Measurements from ENCODE around the gene CCDC97. TPM values are rescaled to one million over a fixed set of nuclear protein-coding genes. Genes with fewer than 3 reads are reported as not detected.
"Not testable (repeated sequence)": the region's sequence is repeated elsewhere in the genome, so short reads cannot be mapped to it uniquely, and the experiment has no call there.

CCDC97 gene
- total RNA-seq, 2 donors from 2014 or later, result 35.1 to 40.9 TPM

DNA sequence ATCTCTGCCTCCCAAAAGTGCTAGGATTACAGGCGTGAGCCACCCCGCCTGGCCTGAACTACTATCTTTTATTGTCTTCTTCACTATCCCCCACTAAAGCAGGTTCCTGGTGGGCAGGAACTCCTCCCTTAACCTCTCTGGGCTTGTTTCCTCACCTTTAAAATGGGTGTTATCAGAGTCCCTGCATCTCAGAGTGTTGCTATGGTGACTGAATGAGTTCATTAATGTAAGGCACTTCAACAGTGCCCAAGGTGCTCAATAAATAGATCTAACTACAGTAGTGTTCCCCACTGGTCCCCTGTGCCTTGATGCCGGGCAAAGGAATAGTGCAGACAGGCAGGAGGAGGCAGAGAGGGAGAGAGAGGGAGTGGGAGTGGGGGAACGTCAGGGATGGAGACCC lies 20.5 kb downstream of the CCDC97 start:
- Mint-ChIP-seq H3K36me3 (ENCODE audit: low read depth) (peaks cover 91% of the 10 kb centered on the region), H3K9me3 (no peaks in the 10 kb centered on the region), H3K4me3 (peak overlapping the region; percentile 62), H3K27ac (peak overlapping the region; percentile 65), H3K4me1 (peaks cover 58% of the 10 kb centered on the region), H3K27me3 (no peaks in the 10 kb centered on the region)
- no peak for ATAC-seq (replicated peaks)

DNA sequence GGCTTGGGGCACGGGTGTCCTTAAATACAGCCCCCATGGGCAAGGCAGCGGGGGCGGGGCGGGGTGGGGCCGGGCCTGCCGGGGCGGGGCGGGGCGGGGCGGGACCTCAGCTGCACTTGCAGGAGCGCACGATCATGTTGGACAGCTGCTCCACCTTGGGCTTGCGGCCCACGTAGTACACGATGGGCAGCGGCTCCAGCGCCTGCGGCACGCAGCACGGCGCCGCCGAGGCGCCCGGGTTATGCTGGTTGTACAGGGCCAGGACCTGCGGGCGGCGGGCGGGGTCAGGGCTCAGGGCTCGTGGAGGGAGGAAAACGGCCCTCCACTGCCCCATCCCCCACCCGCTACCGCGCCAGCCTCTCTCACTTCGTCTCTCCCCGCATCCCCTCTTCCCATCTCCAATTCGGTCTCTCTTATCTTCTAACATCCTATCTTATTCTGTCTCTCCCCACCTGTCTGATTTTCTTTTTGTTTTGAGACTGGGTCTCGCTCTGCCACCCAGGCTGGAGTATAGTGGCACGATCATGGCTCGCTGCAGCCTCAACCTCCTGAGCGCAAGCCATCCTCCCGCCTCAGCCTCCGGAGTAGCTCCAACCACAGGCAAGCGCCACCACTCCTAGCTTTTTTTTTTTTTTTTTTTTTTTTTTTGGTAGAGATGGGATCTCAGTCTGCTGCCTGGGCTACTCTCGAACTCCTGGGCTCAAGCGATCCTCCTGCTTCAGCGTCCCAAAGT lies 21.1 kb downstream of the CCDC97 start:
- H3K4me3 Mint-ChIP-seq, result peak overlapping the region; percentile 37
- H3K36me3 Mint-ChIP-seq (ENCODE audit: low read depth), result peaks cover 95% of the 10 kb centered on the region
- peaks cover 56% of the 10 kb centered on the region for H3K4me1 Mint-ChIP-seq
- H3K27ac Mint-ChIP-seq, result peak overlapping the region; percentile 63
- H3K9me3 Mint-ChIP-seq, result no peaks in the 10 kb centered on the region
- no peak for ATAC-seq (replicated peaks)
- H3K27me3 Mint-ChIP-seq, result no peaks in the 10 kb centered on the region

DNA sequence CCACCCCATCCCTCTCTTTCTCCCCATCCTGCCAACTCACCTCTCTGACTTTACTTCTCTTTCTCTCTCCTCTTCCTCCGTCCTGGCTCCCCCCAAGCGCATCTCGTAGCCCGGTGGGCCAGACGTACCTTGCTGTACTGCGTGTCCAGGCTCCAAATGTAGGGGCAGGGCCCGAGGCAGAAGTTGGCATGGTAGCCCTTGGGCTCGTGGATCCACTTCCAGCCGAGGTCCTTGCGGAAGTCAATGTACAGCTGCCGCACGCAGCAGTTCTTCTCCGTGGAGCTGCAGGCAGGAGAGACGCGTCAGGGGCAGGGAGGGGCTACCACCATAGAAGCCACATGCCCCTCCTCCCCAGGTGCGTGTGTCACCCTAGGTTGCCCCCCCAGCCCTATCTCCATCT lies 22.0 kb downstream of the CCDC97 start:
- H3K9me3 Mint-ChIP-seq, result no peaks in the 10 kb centered on the region
- peaks cover 47% of the 10 kb centered on the region for H3K4me1 Mint-ChIP-seq
- H3K27me3 Mint-ChIP-seq, result no peaks in the 10 kb centered on the region
- ATAC-seq (replicated peaks), result no peak
- H3K4me3 Mint-ChIP-seq, result peak overlapping the region; percentile 37
- peak overlapping the region; percentile 63 for H3K27ac Mint-ChIP-seq
- H3K36me3 Mint-ChIP-seq (ENCODE audit: low read depth), result peaks cover 95% of the 10 kb centered on the region

DNA sequence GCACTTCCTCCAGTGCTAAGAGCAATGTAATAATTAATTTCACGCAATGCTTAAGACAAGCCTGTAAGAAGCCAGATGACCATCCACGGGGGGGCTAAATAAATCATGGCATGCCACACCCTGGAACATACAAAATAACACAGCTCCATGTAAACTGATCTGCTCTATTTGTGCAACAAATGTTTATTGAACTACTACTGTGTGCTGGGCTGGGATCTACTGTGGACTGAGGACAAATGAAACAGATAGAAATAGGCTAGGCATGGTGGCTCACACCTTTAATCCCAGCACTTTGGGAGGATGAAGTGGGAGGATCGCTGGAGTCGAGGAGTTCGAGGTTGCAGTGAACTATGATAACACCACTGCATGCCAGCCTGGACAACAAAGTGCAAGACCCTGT lies 22.5 kb downstream of the CCDC97 start:
- peaks cover 97% of the 10 kb centered on the region for H3K36me3 Mint-ChIP-seq (ENCODE audit: low read depth)
- no peak overlapping the region for H3K4me3 Mint-ChIP-seq
- H3K27me3 Mint-ChIP-seq, result no peaks in the 10 kb centered on the region
- no peaks in the 10 kb centered on the region for H3K9me3 Mint-ChIP-seq
- H3K4me1 Mint-ChIP-seq, result peaks cover 46% of the 10 kb centered on the region
- no peak for ATAC-seq (replicated peaks)
- peak overlapping the region; percentile 63 for H3K27ac Mint-ChIP-seq

- H3K4me3 Mint-ChIP-seq, result no peak overlapping the region
- ATAC-seq (replicated peaks), result peak; percentile 12
- peaks cover 100% of the 10 kb centered on the region for H3K36me3 Mint-ChIP-seq (ENCODE audit: low read depth)
- H3K27ac Mint-ChIP-seq, result peak overlapping the region; percentile 43
- peaks cover 38% of the 10 kb centered on the region for H3K4me1 Mint-ChIP-seq
- no peaks in the 10 kb centered on the region for H3K9me3 Mint-ChIP-seq
- H3K27me3 Mint-ChIP-seq, result no peaks in the 10 kb centered on the region
These were observed 24.8 kb downstream of the CCDC97 start for GRCh38 chr19:41334793-41335192.

- H3K4me1 Mint-ChIP-seq, result peaks cover 37% of the 10 kb centered on the region
- H3K36me3 Mint-ChIP-seq (ENCODE audit: low read depth), result peaks cover 100% of the 10 kb centered on the region
- no peak overlapping the region for H3K4me3 Mint-ChIP-seq
- no peaks in the 10 kb centered on the region for H3K9me3 Mint-ChIP-seq
- no peaks in the 10 kb centered on the region for H3K27me3 Mint-ChIP-seq
- peak; percentile 31 for ATAC-seq (replicated peaks)
- peak overlapping the region; percentile 43 for H3K27ac Mint-ChIP-seq
These were observed 25.5 kb downstream of the CCDC97 start for GRCh38 chr19:41335467-41335866.

DNA sequence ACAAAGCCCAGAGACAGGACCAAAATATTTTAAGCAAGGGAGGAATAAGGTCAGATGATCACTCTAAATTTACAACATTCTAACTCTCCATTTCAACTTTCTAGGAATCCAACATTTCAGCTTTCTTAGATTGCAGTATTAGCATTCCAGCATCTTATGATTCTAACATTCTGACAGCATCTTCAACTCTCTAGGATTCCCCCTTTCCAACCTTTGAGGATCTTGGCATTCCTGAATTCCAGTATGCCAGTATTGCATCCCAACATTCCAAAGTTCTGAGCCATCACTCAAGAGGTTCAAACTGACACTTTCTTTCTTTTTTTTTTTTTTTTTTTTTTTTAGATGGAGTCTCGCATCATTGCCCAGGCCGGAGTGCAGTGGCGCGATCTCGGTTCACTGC lies 30.0 kb downstream of the CCDC97 start:
- peaks cover 100% of the 10 kb centered on the region for H3K36me3 Mint-ChIP-seq (ENCODE audit: low read depth)
- no peaks in the 10 kb centered on the region for H3K27me3 Mint-ChIP-seq
- peak overlapping the region; percentile 52 for H3K27ac Mint-ChIP-seq
- H3K4me3 Mint-ChIP-seq, result no peak overlapping the region
- no peaks in the 10 kb centered on the region for H3K9me3 Mint-ChIP-seq
- peaks cover 14% of the 10 kb centered on the region for H3K4me1 Mint-ChIP-seq
- no peak for ATAC-seq (replicated peaks)

DNA sequence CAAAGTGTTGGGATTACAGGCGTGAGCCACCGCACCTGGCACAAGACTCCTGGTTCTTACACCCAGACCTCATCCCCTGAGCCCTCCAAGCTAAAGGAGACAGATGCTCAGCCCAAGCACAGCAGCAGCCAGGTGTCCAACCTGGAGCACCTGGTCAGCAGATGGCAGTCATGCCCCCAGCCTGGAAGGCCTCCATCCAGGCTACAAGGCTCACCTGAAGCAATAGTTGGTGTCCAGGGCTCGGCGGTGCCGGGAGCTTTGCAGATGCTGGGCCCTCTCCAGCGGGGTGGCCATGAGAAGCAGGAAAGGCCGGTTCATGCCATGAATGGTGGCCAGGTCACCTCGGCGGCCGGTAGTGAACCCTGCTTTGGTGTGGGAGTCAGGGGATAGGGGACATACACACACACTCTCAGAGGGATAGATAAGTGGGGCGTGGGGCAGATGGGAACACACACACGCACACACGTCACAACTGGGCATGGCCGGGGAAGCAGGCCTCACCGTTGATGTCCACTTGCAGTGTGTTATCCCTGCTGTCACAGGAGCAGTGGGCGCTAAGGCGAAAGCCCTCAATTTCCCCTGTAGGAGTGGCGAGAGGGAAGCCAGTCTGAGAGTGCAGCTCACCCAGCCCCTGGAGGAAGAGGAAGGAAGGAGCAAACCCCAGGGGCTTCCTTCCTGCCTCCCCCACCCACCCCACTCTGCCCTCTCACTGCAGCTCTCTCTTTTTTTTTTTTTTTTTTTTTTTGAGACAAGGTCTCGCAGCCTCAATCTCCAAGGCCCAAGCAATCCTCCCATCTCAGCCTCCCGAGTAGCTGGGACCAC lies 31.9 kb downstream of the CCDC97 start:
- H3K27ac Mint-ChIP-seq, result peak overlapping the region; percentile 33
- ATAC-seq (replicated peaks), result no peak
- H3K36me3 Mint-ChIP-seq (ENCODE audit: low read depth), result peaks cover 100% of the 10 kb centered on the region
- no peaks in the 10 kb centered on the region for H3K9me3 Mint-ChIP-seq
- no peaks in the 10 kb centered on the region for H3K27me3 Mint-ChIP-seq
- peaks cover 14% of the 10 kb centered on the region for H3K4me1 Mint-ChIP-seq
- no peak overlapping the region for H3K4me3 Mint-ChIP-seq

DNA sequence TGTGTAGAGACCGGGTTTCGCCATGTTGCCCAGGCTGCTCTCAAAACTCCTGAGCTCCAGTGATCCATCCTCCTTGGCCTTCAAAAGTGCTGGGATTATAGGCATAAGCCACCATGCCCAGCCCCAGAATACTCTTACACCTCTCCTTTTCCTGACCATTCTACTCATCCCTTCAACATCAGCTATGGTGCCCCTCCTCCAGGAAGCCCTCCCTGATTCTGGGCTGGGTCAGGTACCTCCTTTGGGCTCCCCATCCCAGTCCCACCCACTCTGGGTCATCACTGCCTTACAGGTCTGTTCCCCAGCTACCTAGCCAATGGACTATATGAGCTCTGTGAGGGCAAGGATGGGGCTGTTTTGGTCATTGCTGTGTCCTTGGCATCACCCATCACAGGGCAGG lies 34.2 kb downstream of the CCDC97 start:
- H3K4me3 Mint-ChIP-seq, result no peak overlapping the region
- H3K27me3 Mint-ChIP-seq, result no peaks in the 10 kb centered on the region
- H3K27ac Mint-ChIP-seq, result peak overlapping the region; percentile 80
- H3K4me1 Mint-ChIP-seq, result peaks cover 19% of the 10 kb centered on the region
- peaks cover 100% of the 10 kb centered on the region for H3K36me3 Mint-ChIP-seq (ENCODE audit: low read depth)
- no peak for ATAC-seq (replicated peaks)
- no peaks in the 10 kb centered on the region for H3K9me3 Mint-ChIP-seq

DNA sequence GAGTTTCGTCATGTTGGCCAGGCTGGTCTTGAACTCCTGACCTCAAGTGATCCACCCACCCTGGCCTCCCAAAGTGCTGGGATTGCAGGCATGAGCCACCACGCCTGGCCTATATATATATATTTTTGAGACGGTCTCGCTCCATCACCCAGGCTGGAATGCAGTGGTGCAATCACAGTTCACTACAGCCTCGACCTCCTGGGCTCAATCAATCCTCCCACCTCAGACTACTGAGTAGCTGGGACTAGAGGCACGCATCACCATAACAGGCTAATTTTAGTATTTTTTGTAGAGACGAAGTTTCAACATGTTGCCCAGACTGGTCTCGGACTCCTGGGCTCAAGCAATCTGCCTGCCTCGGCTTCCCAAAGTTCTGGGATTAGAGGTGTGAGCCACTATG lies 36.9 kb downstream of the CCDC97 start:
- H3K4me1 Mint-ChIP-seq, result peaks cover 21% of the 10 kb centered on the region

DNA sequence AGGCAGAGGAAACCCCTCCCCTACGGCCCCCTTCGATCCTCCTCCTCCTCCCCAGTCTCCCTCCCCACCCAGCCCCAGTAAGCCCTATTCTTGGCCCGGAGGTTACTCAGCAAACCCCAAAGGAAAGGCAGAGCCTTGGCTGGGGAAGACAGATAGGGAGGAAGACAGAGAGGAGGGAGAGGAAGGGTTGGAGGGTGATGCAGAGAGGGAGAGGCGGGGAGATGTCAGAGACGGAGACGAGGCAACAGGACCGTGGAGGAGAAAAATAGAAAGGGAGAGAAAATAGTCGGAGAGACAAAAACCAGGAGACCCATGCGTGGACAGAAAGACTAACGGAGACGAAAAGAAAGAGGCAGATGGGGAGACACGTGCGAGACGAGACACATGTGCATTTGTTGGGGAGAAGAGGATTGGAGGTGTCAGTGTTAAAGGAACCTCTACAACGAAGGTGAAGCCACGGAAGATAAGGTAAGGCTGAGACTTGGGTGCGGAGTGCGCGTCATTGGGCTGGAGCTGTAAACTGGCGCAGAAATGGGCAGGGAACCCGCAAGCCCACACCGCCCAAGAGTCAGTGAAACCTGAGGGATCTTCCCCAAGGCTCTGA lies 40.9 kb downstream of the CCDC97 start:
- ATAC-seq (replicated peaks), result no peak
- H3K4me1 Mint-ChIP-seq, result peaks cover 32% of the 10 kb centered on the region
- H3K4me3 Mint-ChIP-seq, result peak overlapping the region; percentile 98
- no peaks in the 10 kb centered on the region for H3K9me3 Mint-ChIP-seq
- no peaks in the 10 kb centered on the region for H3K27me3 Mint-ChIP-seq
- H3K27ac Mint-ChIP-seq, result peak overlapping the region; percentile 94
- H3K36me3 Mint-ChIP-seq (ENCODE audit: low read depth), result peaks cover 73% of the 10 kb centered on the region

More for the DNA sequence above, 36.9 kb downstream of the CCDC97 start:
- not testable (repeated sequence) for H3K4me3 Mint-ChIP-seq; ATAC-seq (replicated peaks); H3K9me3 Mint-ChIP-seq; H3K27me3 Mint-ChIP-seq; H3K27ac Mint-ChIP-seq
- peaks cover 99% of the 10 kb centered on the region for H3K36me3 Mint-ChIP-seq (ENCODE audit: low read depth)

GRCh38 chr19:41351339-41352245 lies 41.6 kb downstream of the CCDC97 start:
- Mint-ChIP-seq H3K27me3 (no peaks in the 10 kb centered on the region), H3K9me3 (no peaks in the 10 kb centered on the region), H3K27ac (peak overlapping the region; percentile 94), H3K4me1 (peaks cover 38% of the 10 kb centered on the region), H3K4me3 (peak overlapping the region; percentile 98), H3K36me3 (ENCODE audit: low read depth) (peaks cover 65% of the 10 kb centered on the region)
- ATAC-seq (replicated peaks), result peak; percentile 70

GRCh38 chr19:41352279-41352608 lies 42.3 kb downstream of the CCDC97 start:
- Mint-ChIP-seq H3K36me3 (ENCODE audit: low read depth) (peaks cover 64% of the 10 kb centered on the region), H3K4me3 (peak overlapping the region; percentile 98), H3K27me3 (no peaks in the 10 kb centered on the region), H3K4me1 (peaks cover 44% of the 10 kb centered on the region), H3K9me3 (no peaks in the 10 kb centered on the region), H3K27ac (peak overlapping the region; percentile 94)
- no peak for ATAC-seq (replicated peaks)
